ENCODE data around the gene PLBD1.

PLBD1 gene

DNA sequence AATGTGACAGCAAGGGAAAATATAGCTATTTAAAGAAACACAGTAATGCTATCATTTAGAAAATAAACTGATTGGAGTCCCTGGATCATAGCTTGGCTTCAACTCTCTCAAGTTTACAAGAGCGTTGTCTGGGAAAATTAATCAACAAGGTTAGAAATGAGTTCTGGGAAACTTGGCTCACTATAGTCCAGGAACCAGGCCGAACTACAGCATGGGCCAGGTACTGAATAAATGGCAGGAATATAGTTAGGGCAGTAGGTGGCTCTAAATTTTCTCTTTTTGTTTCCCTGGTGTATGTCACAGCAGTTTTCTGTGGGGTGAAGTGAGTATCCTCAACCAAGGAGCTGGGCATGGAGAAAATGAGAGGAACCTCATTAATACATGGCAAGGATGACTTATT, 72.4 kb downstream of the PLBD1 start:
- no peak for DNase-seq

DNA sequence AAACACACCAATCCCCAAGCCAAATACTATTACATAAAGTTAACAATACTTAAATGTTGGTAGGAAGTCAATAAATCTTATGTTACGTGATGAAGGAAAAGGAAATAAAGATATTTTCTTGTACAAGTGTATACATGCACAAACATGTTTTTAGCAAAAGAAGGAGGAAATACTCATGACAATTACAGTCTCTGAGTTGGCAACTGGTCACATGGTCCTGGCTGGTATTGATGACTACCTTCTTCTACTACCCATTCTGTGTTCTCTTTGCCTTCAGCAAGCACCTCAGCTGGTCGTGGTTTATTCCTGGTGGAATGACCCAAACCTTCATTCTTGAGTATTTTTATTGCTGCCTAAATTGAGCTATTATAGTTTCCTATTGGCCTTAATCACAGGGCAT, 84.8 kb downstream of the PLBD1 start:
- DNase-seq = no peak

DNA sequence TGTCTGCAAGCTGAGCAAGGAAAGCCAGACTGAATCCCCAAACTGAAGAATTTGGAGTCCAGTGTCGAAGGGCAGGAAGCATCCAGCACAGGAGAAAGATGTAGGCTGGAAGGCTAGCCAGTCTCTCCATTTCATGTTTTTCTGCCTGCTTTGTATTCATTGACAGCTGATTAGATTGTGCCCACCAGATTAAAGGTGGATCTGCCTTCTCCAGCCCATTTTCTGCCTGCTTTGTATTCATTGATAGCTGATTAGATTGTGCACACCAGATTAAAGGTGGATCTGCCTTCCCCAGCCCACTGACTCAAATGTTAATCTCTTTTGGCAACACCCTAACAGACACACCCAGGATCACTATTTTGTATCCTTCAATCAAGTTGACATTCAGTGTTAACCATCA, 85.3 kb downstream of the PLBD1 start:
- DNase-seq = no peak

DNA sequence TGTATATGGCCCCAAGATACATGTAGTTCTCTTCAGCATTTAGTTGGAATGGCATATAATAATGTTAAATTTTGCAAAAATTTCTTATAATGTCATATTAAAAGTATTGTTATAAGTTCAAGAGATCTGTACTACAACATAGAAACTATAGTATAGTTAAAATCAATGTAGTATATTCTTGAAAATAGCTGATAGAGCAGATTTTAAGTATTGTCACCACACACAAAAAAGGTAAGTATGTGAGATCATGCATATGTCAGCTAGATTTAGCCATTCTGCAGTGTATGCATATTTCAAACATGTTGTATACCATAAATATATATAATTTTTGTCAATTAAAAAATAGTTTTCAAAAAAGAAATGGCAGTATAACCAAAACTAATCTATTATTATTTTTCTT, 86.5 kb downstream of the PLBD1 start:
- no peak for DNase-seq

DNA sequence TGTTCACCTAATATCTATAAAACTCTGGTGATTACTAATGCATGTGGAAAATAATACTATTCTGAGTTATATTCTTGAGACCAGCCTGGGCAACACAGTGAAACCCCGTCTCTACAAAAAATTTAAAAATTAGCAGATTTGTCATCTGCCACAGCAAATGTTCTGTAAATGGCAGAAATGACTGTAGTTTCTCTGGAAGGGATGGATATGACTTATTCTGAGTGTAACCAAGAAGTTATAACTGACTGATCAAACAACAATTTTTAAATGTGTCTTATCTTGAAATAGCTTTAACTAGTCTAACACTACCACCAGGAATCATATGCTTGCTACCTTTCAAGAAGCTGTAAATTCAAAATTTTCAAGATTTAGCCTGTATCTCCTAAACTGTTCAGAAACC, 88.7 kb downstream of the PLBD1 start:
- DNase-seq = no peak

DNA sequence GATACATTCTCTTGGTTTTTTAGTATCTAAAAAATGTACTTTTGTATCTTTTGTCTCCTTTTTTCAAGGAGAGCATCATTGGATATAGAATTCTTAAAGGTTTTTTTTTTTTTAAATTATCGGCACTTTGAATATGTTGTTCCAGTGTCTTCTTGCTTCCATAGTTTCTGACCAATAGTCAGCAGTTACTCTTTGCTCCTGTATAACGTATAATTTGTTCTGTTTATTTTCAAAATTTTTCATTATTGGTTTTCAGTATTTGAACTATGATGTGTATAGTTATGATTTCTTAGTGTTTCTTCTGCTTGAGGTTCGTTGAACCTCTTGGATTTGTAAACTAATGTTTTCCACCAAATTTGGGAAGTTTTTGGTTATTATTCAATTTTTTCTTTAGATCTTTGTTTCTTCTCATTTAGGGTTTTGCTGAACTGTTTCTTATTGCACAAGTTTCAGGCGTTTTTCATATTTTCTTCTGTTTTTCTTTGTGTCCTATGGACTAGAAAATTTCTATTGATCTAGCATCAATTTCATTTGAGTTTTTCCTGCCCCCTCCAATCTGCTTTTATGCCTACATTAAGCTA, 93.9 kb downstream of the PLBD1 start:
- DNase-seq = peak in 1 of 3 experiments; percentile 42

DNA sequence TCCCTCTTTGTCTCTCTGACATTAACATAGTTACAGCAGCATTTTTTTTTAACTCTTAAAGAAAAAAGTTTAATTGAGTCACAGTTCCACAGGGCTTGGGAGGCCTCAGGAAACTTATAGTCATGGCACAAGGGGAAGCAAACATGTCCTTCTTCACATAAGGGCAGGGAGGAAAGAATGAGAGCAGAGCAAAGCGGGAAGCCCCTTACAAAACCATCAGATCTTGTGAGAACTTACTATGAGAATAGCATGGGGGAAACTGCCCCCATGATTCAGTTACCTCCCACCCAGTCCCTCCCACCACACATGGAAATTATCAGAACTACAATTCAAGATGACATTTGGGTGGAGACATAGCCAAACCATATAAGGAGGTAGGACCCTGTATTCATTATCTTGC, 96.2 kb downstream of the PLBD1 start:
- no peak for DNase-seq

DNA sequence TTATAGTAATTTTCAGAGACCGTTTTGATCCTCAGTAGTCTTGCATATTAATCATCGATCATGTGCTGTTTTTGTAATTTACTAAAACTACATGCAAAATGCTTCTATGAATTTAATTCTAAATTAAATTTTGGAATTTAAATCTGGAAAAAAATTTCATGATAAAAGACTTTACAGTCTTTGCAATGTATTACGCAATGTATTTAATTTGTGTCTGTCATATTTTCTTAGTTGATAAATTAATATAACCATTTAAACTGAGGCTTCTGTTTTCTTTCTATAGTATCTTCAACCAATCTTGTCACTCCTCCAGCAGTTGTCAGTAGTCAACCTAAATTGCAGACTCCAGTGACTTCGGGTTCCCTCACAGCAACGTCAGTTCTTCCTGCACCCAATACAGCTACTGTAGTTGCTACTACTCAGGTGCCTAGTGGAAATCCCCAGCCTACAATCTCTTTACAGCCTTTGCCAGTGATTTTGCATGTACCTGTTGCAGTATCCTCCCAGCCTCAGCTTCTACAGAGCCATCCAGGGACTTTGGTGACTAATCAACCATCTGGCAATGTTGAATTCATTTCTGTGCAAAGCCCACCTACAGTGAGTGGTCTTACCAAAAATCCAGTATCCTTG, 107.4 kb downstream of the PLBD1 start:
- DNase-seq = no peak

DNA sequence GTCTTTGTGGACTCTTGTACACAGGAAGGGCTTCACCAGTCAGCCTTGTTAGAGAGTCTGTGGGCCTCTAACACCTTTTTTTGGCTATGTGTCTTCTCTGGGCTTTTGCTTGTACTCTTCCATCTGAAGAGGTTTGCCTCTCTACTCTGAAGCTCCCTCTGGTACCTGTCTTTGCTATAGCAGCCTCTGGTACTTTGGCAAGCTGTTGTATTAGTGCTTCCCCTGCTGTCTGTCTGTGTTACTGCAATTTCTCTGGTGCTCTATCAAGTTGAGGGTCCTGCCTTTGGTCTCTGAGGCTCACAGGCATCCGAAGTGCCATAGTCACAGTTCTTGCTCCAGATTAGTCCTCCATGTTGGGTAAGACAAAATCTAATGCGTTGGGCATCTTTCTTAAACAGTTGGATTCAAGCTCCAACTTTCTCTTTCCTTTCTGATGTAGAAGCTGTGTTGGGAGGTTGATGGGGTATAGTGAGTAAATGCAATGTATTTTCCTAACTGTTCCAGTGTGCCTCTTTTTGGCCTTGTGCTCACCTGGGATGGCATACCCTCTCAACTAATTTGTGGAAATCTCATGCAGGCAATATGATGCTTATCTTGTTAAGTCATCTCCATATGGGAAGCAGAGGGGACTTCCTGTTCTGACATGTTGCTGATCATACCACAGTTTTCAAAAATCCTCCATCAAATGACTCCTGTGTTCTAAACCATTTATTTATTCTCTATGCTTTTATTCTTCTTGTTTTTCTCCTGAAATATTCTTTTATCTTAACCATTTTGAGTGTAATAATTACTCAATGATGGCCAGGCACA, 113.4 kb downstream of the PLBD1 start:
- DNase-seq = peak; percentile 5 to 35 (median 6)
